ENCODE measurements around the gene SULT4A1.

Gene SULT4A1

GRCh38 chr22:43827003-43827735 is 35.1 kb downstream of the SULT4A1 start:
- DNase-seq: no peak

GRCh38 chr22:43826142-43827002 is 35.9 kb downstream of the SULT4A1 start:
- DNase-seq: peak; percentile 10

- no peak for DNase-seq
These were observed 36.7 kb downstream of the SULT4A1 start for GRCh38 chr22:43825651-43826050.

GRCh38 chr22:43824724-43825420 is 37.4 kb downstream of the SULT4A1 start:
- peak; percentile 26 for DNase-seq

GRCh38 chr22:43823911-43824665 is 38.2 kb downstream of the SULT4A1 start:
- no peak for DNase-seq

GRCh38 chr22:43823353-43823908 is 38.9 kb downstream of the SULT4A1 start:
- DNase-seq: no peak

GRCh38 chr22:43821606-43822425 is 40.5 kb downstream of the SULT4A1 start:
- no peak for DNase-seq

- no peak for DNase-seq
These were observed 41.5 kb downstream of the SULT4A1 start for GRCh38 chr22:43820651-43821305.

- no peak for DNase-seq
These were observed 42.2 kb downstream of the SULT4A1 start for GRCh38 chr22:43819931-43820640.

- DNase-seq: no peak
These were observed 42.8 kb downstream of the SULT4A1 start for GRCh38 chr22:43819421-43819921.

- no peak for DNase-seq
These were observed 43.3 kb downstream of the SULT4A1 start for GRCh38 chr22:43818981-43819380.

GRCh38 chr22:43817402-43817801 is 44.9 kb downstream of the SULT4A1 start:
- no peak for DNase-seq

GRCh38 chr22:43814264-43814663 is 48.0 kb downstream of the SULT4A1 start:
- DNase-seq: no peak

GRCh38 chr22:43812890-43813289 is 49.4 kb downstream of the SULT4A1 start:
- DNase-seq: no peak

- peak; percentile 93 for DNase-seq
These were observed 50.0 kb downstream of the SULT4A1 start, which contains the start of gene EFCAB6 for GRCh38 chr22:43812149-43812842. Gene EFCAB6 (minus strand): TSS chr22:43812305. CDS start chr22:43782318, 29,987 bp downstream.

- DNase-seq: no peak
These were observed 50.5 kb downstream of the SULT4A1 start for GRCh38 chr22:43811777-43812148.

GRCh38 chr22:43802897-43803495 is 59.3 kb downstream of the SULT4A1 start:
- no peak for DNase-seq

GRCh38 chr22:43800970-43801369 is 61.3 kb downstream of the SULT4A1 start:
- no peak for DNase-seq

GRCh38 chr22:43798492-43798891 is 63.8 kb downstream of the SULT4A1 start:
- DNase-seq: no peak
